Measurements from ENCODE around the gene VAMP2. TPM values are rescaled to one million over a fixed set of nuclear protein-coding genes. Genes with fewer than 3 reads are reported as not detected.

Gene VAMP2
- total RNA-seq, 4 donors from 2014 or later, result 14.6 to 39.8 (median 33.4) TPM

DNA sequence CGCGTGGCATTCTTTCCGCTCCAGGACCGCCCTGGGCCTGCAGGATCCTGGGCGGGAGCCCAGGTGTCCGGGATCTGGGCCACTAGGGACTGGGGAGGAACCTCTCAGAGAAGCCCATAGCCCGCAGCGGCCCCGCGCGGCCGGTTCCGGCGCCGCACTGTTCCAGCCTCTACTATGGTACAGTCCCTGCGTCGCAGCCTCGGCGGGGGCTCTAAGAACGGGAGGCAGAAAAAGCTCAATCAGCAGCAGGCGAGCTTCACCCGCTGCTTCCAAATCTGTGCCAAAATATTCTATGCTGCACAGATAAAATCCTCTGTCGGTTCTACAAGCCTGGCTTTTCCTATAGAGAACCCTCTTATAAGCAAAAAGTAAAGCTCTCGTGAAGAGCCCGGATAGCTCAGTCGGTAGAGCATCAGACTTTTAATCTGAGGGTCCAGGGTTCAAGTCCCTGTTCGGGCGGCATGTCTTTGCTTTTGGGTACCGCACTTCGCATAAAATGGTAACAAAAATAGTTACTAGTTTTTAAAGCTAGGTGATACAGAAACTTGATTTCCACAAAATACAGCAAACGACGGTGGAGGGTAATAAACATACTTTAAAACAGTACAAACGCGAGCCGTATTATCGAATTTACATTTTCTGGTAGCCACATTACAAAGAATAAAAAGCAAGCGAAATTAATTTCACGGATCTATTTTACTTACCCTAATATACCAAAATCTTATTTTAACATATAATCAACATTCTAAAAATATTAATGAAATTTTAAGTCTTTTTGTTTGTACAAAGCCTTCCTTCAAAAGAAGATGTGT lies 43.8 kb downstream of the VAMP2 start:
- H3K4me3 ChIP-seq, result peak overlapping the region; percentile 34 to 62
- peak; percentile 86 for ATAC-seq
- H3K36me3 ChIP-seq, result no peaks in the 10 kb centered on the region
- H3K4me1 ChIP-seq, result peaks cover 2 to 62% (median 52%) of the 10 kb centered on the region in 3 donors
- peak overlapping the region; percentile 31 to 81 (median 78) for H3K27ac ChIP-seq
- H3K27me3 ChIP-seq, result peaks cover 80% of the 10 kb centered on the region
- no peaks in the 10 kb centered on the region for H3K9me3 ChIP-seq
- 0 to 1% methylated on average over 8 to 16 of the region's 38 CpGs for WGBS, 2 donors (ENCODE audit: low coverage in 1 of 2)
- TF ChIP-seq POLR2A (IDR thresholded peaks at IDR 0.05), result no peak
- TF ChIP-seq EP300 (IDR thresholded peaks at IDR 0.05), result no peak
- no peak for TF ChIP-seq POLR2AphosphoS5 (IDR thresholded peaks at IDR 0.05)
- TF ChIP-seq, protein P1, sequence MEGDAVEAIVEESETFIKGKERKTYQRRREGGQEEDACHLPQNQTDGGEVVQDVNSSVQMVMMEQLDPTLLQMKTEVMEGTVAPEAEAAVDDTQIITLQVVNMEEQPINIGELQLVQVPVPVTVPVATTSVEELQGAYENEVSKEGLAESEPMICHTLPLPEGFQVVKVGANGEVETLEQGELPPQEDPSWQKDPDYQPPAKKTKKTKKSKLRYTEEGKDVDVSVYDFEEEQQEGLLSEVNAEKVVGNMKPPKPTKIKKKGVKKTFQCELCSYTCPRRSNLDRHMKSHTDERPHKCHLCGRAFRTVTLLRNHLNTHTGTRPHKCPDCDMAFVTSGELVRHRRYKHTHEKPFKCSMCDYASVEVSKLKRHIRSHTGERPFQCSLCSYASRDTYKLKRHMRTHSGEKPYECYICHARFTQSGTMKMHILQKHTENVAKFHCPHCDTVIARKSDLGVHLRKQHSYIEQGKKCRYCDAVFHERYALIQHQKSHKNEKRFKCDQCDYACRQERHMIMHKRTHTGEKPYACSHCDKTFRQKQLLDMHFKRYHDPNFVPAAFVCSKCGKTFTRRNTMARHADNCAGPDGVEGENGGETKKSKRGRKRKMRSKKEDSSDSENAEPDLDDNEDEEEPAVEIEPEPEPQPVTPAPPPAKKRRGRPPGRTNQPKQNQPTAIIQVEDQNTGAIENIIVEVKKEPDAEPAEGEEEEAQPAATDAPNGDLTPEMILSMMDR (IDR thresholded peaks at IDR 0.05), result peak in 3 of 4 experiments; percentile 87 to 98 (median 88)

DNA sequence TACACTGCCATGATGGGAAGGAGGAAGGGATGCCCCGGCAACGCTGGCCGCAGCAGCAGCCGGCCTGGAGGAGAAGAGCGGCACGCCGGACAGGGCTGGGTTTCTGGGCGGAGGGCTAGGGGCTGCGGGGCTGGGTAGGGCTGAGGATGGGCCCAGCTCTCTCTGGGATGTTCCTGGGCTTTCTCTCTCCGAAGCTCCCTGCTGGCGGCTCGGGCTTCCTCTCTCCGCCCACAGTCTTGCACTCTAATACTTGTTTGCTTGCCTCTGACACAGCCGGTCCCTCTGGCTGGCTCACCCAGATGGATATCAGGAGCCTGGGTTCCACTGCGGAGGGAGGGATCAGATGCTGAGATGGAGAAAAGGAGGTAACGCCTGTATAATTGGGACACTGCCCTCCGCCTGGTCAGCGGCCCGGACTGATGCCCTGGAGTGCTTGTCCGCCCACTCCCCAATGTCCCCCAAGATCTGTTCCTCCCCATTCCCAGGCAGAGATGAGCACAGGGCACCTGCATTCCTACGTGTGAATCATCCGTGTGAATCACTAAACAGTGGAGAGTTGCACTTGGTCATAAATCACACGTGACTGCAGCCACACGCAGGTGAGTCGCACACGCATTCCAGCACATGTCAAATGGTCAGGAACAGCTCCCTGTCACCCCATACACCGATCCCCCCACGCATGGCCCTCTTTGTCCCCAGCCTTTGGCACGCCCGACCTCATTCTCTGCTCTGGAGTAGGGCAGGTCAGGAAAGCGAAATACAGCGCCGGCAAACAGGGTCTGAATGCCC lies 44.6 kb downstream of the VAMP2 start, which contains the start of gene ALOXE3:
Gene ALOXE3, minus strand, starts transcription at position 535 of the 789 bp plus-strand sequence. Its CDS starts 524 bp downstream, at position 11.
- H3K27ac ChIP-seq, result peak within 1 kb of the TSS; percentile 31 to 81 (median 78)
- H3K9me3 ChIP-seq, result no peaks in the 10 kb centered on the region
- H3K27me3 ChIP-seq, result peaks cover 80% of the 10 kb centered on the region
- TF ChIP-seq POLR2A (IDR thresholded peaks at IDR 0.05), result no peak
- 0 to 2% methylated on average over 6 to 9 of the region's 33 CpGs for WGBS, 2 donors (ENCODE audit: low coverage in 1 of 2)
- peaks cover 2 to 54% (median 44%) of the 10 kb centered on the region in 3 donors for H3K4me1 ChIP-seq
- ATAC-seq, result peak; percentile 16
- H3K4me3 ChIP-seq, result peak within 1 kb of the TSS; percentile 34 to 62
- no peaks in the 10 kb centered on the region for H3K36me3 ChIP-seq

DNA sequence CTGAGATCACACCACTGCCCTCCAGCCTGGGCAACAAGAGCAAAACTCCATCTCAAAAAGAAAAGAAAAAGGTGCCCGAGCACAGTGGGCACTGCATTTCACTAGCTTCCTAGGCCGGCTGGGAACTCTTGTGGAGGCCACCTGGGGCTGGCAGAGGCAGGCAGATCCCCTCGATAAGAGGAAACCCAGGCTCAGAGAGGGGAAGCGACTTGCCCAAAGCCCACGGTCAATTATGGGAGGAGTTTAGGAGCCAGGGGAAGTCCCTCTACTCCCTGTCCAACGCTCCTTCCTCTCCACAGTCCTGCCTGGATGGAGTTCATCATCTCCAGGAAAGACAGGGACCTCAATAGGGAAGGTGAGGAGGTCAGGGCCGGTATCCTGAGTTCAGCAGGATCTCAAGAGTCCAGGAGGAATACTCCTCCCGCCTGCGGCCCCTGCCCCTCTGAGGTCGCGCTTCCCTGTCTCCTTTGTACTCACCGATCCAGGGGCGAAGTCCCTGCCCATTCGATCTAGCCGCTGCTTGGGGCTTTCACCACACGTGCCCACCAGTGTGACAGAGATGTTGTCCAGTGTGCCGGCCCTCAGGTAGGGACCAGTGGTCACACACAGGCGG lies 45.3 kb downstream of the VAMP2 start:
- TF ChIP-seq, protein P1 (IDR thresholded peaks at IDR 0.05), result no peak
- TF ChIP-seq POLR2A (IDR thresholded peaks at IDR 0.05), result no peak
- TF ChIP-seq EP300 (IDR thresholded peaks at IDR 0.05), result no peak
- no peak for TF ChIP-seq POLR2AphosphoS5 (IDR thresholded peaks at IDR 0.05)
- Histone ChIP-seq H3K27ac (peak overlapping the region in 2 of 4 donors; percentile 79 to 81), H3K4me3 (peak overlapping the region in 1 of 2 donors; percentile 62), H3K9me3 (no peaks in the 10 kb centered on the region), H3K27me3 (peaks cover 80% of the 10 kb centered on the region), H3K4me1 (peaks cover 2 to 47% (median 37%) of the 10 kb centered on the region in 3 donors), H3K36me3 (no peaks in the 10 kb centered on the region)
- WGBS, 2 donors (ENCODE audit: low coverage in 1 of 2), result 5 to 40% methylated on average over 1 to 6 of the region's 18 CpGs
- ATAC-seq, result no peak

DNA sequence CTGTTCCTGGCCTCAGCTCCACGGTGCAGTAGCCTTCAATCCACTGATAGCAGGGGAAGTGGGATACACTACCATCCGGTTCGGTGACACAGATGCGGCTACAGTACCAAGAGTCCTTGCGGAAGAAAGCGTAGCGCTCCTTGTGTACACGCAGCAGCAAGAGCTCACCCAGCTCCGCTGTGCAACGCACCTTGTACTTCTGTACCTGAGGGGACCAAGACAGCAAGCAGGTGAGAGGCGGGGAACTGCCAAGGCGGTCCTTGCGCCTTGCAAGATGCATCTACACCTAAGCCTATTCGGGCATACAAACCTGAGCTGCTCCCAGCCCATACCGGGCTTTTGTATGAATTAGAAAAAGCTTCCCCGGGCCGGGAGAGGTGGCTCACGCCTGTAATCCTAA lies 46.0 kb downstream of the VAMP2 start:
- Histone ChIP-seq H3K27ac (no peak overlapping the region), H3K4me3 (no peak overlapping the region), H3K36me3 (no peaks in the 10 kb centered on the region), H3K4me1 (peaks cover 2 to 40% (median 30%) of the 10 kb centered on the region in 3 donors), H3K27me3 (peaks cover 80% of the 10 kb centered on the region), H3K9me3 (no peaks in the 10 kb centered on the region)
- 48% methylated on average over 5 of the region's 18 CpGs; no CpG with 5 or more reads in 1 of the 2 donors for WGBS, 2 donors (ENCODE audit: low coverage in 1 of 2)
- TF ChIP-seq, protein P1 (IDR thresholded peaks at IDR 0.05), result no peak
- TF ChIP-seq EP300 (IDR thresholded peaks at IDR 0.05), result no peak
- no peak for TF ChIP-seq POLR2A (IDR thresholded peaks at IDR 0.05)
- no peak for TF ChIP-seq POLR2AphosphoS5 (IDR thresholded peaks at IDR 0.05)
- no peak for ATAC-seq

DNA sequence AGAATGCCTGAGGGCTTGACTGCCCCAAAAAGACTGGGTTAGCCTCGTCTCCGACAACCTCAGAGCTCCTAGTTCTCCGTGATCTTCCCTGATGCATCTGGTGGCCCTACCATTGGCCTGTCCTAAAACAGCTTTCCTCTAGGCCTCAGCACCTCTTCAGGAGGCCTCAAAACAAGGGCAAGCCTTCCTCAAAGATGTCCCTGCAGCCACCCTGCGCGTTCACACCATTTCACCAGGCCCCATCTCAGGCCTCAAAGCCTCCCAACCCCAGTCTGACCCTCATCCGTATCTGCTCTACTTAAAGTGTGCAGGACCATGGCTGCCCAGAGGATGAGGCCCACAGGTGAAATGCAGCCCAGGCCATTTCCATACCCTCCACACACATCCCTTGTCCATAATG lies 51.8 kb downstream of the VAMP2 start:
- Histone ChIP-seq H3K4me3 (no peak overlapping the region), H3K27ac (no peak overlapping the region), H3K9me3 (no peaks in the 10 kb centered on the region), H3K27me3 (peaks cover 80% of the 10 kb centered on the region), H3K4me1 (peaks cover 0 to 10% (median 7%) of the 10 kb centered on the region in 3 donors), H3K36me3 (no peaks in the 10 kb centered on the region)
- no peak for ATAC-seq
- WGBS, 2 donors (ENCODE audit: low coverage in 1 of 2), result 60 to 97% methylated on average over 1 to 3 of the region's 6 CpGs
- no peak for TF ChIP-seq EP300 (IDR thresholded peaks at IDR 0.05)
- no peak for TF ChIP-seq POLR2A (IDR thresholded peaks at IDR 0.05)
- TF ChIP-seq POLR2AphosphoS5 (IDR thresholded peaks at IDR 0.05), result no peak
- TF ChIP-seq, protein P1 (IDR thresholded peaks at IDR 0.05), result no peak

Data from gastroesophageal sphincter (tissue), 4 donors.